ENCODE measurements around the gene FASN. TPM values are rescaled to one million over a fixed set of nuclear protein-coding genes. Genes with fewer than 3 reads are reported as not detected.

The FASN gene
- total RNA-seq, 6 donors from 2014 or later = 191 to 805 (median 577) TPM

DNA sequence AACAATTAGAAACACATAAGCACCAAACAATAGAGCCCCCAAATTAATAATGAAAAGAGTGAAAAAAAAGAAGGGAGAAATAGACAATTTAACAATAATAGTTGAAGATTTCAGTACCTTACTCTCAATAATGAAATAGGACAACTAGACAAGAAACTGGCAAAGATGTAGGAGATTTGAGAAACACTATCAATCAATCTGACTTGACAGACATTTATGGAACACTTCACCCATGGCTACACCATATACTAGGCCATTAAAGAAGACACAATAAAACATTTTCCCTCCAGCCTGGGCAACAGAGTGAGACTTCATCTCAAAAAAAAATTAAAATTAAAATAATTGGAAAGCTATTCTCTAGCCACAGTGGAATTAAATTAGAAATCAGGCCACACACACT lies 27.4 kb downstream of the FASN start:
- H3K9me3 ChIP-seq = no peaks in the 10 kb centered on the region
- TF ChIP-seq, protein P1, sequence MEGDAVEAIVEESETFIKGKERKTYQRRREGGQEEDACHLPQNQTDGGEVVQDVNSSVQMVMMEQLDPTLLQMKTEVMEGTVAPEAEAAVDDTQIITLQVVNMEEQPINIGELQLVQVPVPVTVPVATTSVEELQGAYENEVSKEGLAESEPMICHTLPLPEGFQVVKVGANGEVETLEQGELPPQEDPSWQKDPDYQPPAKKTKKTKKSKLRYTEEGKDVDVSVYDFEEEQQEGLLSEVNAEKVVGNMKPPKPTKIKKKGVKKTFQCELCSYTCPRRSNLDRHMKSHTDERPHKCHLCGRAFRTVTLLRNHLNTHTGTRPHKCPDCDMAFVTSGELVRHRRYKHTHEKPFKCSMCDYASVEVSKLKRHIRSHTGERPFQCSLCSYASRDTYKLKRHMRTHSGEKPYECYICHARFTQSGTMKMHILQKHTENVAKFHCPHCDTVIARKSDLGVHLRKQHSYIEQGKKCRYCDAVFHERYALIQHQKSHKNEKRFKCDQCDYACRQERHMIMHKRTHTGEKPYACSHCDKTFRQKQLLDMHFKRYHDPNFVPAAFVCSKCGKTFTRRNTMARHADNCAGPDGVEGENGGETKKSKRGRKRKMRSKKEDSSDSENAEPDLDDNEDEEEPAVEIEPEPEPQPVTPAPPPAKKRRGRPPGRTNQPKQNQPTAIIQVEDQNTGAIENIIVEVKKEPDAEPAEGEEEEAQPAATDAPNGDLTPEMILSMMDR (IDR thresholded peaks at IDR 0.05) = no peak
- TF ChIP-seq EP300 (IDR thresholded peaks at IDR 0.05) (no peak), POLR2AphosphoS5 (IDR thresholded peaks at IDR 0.05) (no peak), POLR2A (IDR thresholded peaks at IDR 0.05) (no peak)
- no peaks in the 10 kb centered on the region for H3K36me3 ChIP-seq
- DNase-seq (no peak), ATAC-seq (ENCODE audit: low FRiP score in 2 of 2) (no peak)
- H3K4me1 ChIP-seq = peaks cover 7 to 11% (median 8%) of the 10 kb centered on the region in 4 donors
- H3K27me3 ChIP-seq = no peaks in the 10 kb centered on the region
- no peak overlapping the region for H3K4me3 ChIP-seq
- no peak overlapping the region for H3K27ac ChIP-seq

DNA sequence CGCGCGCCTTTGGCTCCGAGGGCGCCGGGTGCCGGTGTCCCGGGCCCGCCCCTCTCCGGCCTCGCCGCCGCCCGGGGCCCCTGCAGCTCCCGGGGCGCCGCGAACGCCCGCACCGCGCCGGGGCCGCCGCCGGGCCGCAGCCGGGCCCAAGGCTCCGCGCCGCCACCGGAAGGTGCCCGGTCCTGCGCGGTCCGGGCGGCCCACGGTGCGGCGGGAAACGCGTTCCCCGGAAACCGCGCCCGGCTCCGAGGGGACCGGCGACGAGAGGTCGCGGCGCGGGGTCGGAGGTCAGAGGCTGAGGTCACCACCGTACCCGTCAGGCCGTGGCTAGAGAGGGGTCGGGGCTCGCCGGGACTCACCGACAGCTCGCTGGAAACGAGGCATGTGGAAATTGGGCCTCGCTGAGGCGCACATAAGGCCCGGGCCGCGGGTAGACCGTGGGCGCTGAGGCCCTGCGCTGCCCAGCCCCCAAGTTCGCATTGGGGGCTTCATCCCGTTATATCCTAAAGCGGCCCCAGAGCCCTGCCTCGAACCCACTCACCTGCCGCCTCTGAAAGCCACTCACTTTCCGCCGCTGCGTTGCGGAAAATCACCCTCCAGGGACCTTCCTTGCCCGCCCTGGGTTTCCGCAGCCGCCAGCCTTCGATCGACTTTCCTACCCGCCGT lies 32.3 kb downstream of the FASN start, which contains the start of gene DUS1L:
Gene DUS1L (minus strand): TSS at position 167 of the 666 bp plus-strand sequence. CDS start 745 bp downstream, outside the sequence.
- DNase-seq (peak in 1 of 2 donors; percentile 96), ATAC-seq (ENCODE audit: low FRiP score in 2 of 2) (peak; percentile 73 to 93)
- Histone ChIP-seq H3K27me3 (no peaks in the 10 kb centered on the region), H3K4me3 (peak within 1 kb of the TSS; percentile 63 to 99 (median 77)), H3K4me1 (peaks cover 22 to 34% (median 22%) of the 10 kb centered on the region in 4 donors), H3K9me3 (no peaks in the 10 kb centered on the region), H3K36me3 (peaks cover 7 to 35% (median 27%) of the 10 kb centered on the region in 4 donors), H3K27ac (peak within 1 kb of the TSS; percentile 81 to 92 (median 86))
- TF ChIP-seq, protein P1 (IDR thresholded peaks at IDR 0.05) = peak in 2 of 6 experiments; percentile 6 to 27
- TF ChIP-seq POLR2A (IDR thresholded peaks at IDR 0.05) (peak in 1 of 4 donors; percentile 58), EP300 (IDR thresholded peaks at IDR 0.05) (no peak), POLR2AphosphoS5 (IDR thresholded peaks at IDR 0.05) (peak; percentile 64 to 71)
- 28 to 62% methylated on average over 16 to 34 of the region's 88 CpGs for whole genome bisulfite sequencing, 2 donors

DNA sequence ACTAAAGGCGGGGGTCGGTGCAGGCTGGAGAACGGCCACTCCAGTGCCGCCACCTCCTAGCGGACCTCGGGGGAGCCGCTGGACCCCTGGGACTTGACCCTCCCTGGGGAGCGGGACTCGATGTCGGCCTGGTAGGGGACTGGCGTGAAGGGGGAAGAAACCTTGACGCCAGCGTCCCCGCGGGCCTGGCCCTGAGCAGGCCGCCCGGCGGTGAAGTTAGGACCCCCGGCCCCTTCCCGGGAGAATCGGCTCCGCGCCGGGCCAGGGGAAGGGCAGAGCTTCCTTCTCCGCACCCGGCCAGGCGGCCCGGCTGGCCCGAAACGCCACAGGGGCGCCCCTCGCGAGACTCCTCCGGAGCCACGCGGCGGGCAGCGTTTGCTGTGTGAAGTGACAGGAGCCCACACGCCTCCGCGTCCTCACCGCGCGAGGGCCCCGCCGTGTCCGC lies 32.8 kb downstream of the FASN start:
- Histone ChIP-seq H3K9me3 (no peaks in the 10 kb centered on the region), H3K27me3 (no peaks in the 10 kb centered on the region), H3K4me1 (peaks cover 22 to 34% (median 22%) of the 10 kb centered on the region in 4 donors), H3K36me3 (peaks cover 7 to 41% (median 32%) of the 10 kb centered on the region in 4 donors), H3K27ac (peak overlapping the region; percentile 70 to 92 (median 80)), H3K4me3 (peak overlapping the region; percentile 63 to 99 (median 77))
- TF ChIP-seq POLR2A (IDR thresholded peaks at IDR 0.05) (no peak), POLR2AphosphoS5 (IDR thresholded peaks at IDR 0.05) (no peak), EP300 (IDR thresholded peaks at IDR 0.05) (no peak)
- TF ChIP-seq, protein P1 (IDR thresholded peaks at IDR 0.05) = no peak
- peak in 1 of 2 donors; percentile 36 for ATAC-seq (ENCODE audit: low FRiP score in 2 of 2)
- no peak for DNase-seq
- 3 to 6% methylated on average over 12 to 20 of the region's 47 CpGs for WGBS, 2 donors

- 29 to 40% methylated on average over 17 to 21 of the region's 36 CpGs for WGBS, 2 donors
- ATAC-seq (ENCODE audit: low FRiP score in 2 of 2) = peak in 1 of 2 donors; percentile 44
Measured at GRCh38 chr17:82064433-82065192, 33.4 kb downstream of the FASN start.

More at GRCh38 chr17:82064433-82065192, 33.4 kb downstream of the FASN start:
- Histone ChIP-seq H3K4me1 (peaks cover 22 to 34% (median 22%) of the 10 kb centered on the region in 4 donors), H3K27ac (peak overlapping the region; percentile 70 to 92 (median 80)), H3K4me3 (peak overlapping the region; percentile 63 to 99 (median 77)), H3K36me3 (peaks cover 7 to 47% (median 35%) of the 10 kb centered on the region in 4 donors), H3K9me3 (no peaks in the 10 kb centered on the region), H3K27me3 (no peaks in the 10 kb centered on the region)
- DNase-seq = peak in 1 of 2 donors; percentile 81
- TF ChIP-seq POLR2A (IDR thresholded peaks at IDR 0.05) (no peak), POLR2AphosphoS5 (IDR thresholded peaks at IDR 0.05) (no peak), EP300 (IDR thresholded peaks at IDR 0.05) (no peak)
- TF ChIP-seq, protein P1 (IDR thresholded peaks at IDR 0.05) = no peak
